GM12892 (cell line): ENCODE measurements around the gene ARHGAP26.

ENCODE experiments used
- POLR2A ChIP-seq: IDR thresholded peaks from 2 replicates; pipeline ENCODE4 v1.6.1; 2011; ENCODE audit warnings: low read depth, low read length, control low read depth
- POLR2AphosphoS5 ChIP-seq: IDR thresholded peaks from 2 replicates; pipeline ENCODE4 v1.6.1; 2011; ENCODE audit warnings: low read depth, low read length, control low read depth
- TAF1 ChIP-seq: IDR thresholded peaks from 2 replicates; pipeline ENCODE4 v1.6.1; 2011; ENCODE audit warnings: low read depth, mild to moderate bottlenecking, control low read depth, low read length, borderline replicate concordance

DNA sequence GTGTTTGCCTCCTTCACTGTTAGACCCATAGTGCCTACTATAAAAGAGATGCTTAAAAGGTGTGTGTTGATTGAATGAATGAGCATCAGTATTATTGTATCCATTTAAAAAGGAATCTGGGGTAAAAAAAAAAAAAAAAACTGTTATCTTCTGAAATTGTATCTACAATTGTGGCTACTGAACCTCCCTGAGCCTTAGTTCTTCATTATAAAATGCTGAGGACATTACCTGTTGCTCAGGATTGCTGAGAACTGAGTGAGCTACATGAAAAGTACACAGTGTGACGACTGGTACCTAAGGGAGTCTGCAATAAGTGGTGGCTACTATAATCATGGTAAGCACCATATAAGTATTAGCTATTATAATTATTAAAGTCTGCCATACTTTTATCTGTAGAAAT is 362.6 kb downstream of the ARHGAP26 start:
- TF ChIP-seq POLR2AphosphoS5 (no peak), POLR2A (no peak), TAF1 (no peak)
